GM12878 (cell line): Measurements from ENCODE around the gene HEXIM2. TPM values are rescaled to one million over a fixed set of nuclear protein-coding genes. Genes with fewer than 3 reads are reported as not detected.
A peak's percentile ranks its signal among the peaks of the same experiment; 100 is the strongest.

Experiments
- ATAC-seq: fragments of 200-7000 bp; cut with Tn5 transposase; 3 replicates; pipeline ENCODE4 v1.9.1; 2020; ENCODE audit warnings: mild to moderate bottlenecking, moderate library complexity
- BruUV-seq: library from RNA; stranded (reverse); fragments of 400-500 nt; replicated peaks from 2 replicates; lab custom pipeline; 2021; lab: Mats Ljungman, UMichigan
- CTCF ChIA-PET: fragments of 300-600 bp; sonication (Branson Sonifier 250); formaldehyde crosslinking; extraction: SDS; loops from one replicate; lab custom pipeline; 2021; ENCODE audit warnings: inconsistent platforms; lab: Yijun Ruan, JAX
- POLR2A ChIA-PET: fragments of 350-600 bp; formaldehyde crosslinking; extraction: SDS; loops from one replicate; lab custom pipeline; 2021; ENCODE audit warnings: inconsistent platforms; lab: Charles Lee
- RAD21 ChIA-PET: fragments of 300-600 bp; sonication (Branson Sonifier 250); formaldehyde crosslinking; loops from one replicate; lab custom pipeline; 2023; ENCODE audit warnings: antibody characterized with exemption; ENCODE audit not compliant: unreplicated experiment; lab: Charles Lee
- SMC1A ChIA-PET: fragments of 300-600 bp; sonication (Branson Sonifier 250); formaldehyde crosslinking; loops from one replicate; lab custom pipeline; 2023; ENCODE audit not compliant: unreplicated experiment, uncharacterized antibody; lab: Charles Lee
- DNase-seq: peaks from one replicate; pipeline ENCODE4 v3.0.0-alpha.2; 2011; ENCODE audit warnings: low read depth, low spot score
- FAIRE-seq: peaks from 3 replicates; lab custom pipeline; 2011; peaks lifted over from hg19 to GRCh38; lab: Jason Lieb, UNC
- H2AFZ ChIP-seq: 2 replicates; pipeline ENCODE4 v1.6.0; 2011; ENCODE audit warnings: low read depth, low read length, control low read depth; ENCODE audit not compliant: control insufficient read depth
- H3K27ac ChIP-seq: 2 replicates; pipeline ENCODE4 v1.5.1; 2011; ENCODE audit warnings: control low read depth; ENCODE audit not compliant: control insufficient read depth, insufficient read depth
- H3K27me3 ChIP-seq, 2 experiments: replicated peaks in 1 of 2; 2 replicates each; pipeline versions ENCODE4 v1.6.0 to v1.6.1; 2011; ENCODE audit warnings: low read length in 1 of 2; ENCODE audit not compliant: control insufficient read depth in 2 of 2, insufficient read depth in 2 of 2
- H3K36me3 ChIP-seq, 2 experiments: 2 replicates each; pipeline ENCODE4 v1.5.1; 2011; ENCODE audit warnings: low read length in 1 of 2; ENCODE audit not compliant: control insufficient read depth in 2 of 2, insufficient read depth in 2 of 2
- H3K4me1 ChIP-seq: 2 replicates; pipeline ENCODE4 v1.6.1; 2011; ENCODE audit warnings: mild to moderate bottlenecking, low read length, moderate library complexity, mixed read lengths; ENCODE audit not compliant: control insufficient read depth, insufficient read depth
- H3K4me2 ChIP-seq: 2 replicates; pipeline ENCODE4 v1.6.0; 2011; ENCODE audit warnings: control low read depth; ENCODE audit not compliant: control insufficient read depth, insufficient read depth
- H3K4me3 ChIP-seq: fragments of 200-600 bp; sonication (generic); 2 replicates; pipeline ENCODE4 v1.5.1; 2016
- H3K79me2 ChIP-seq: 2 replicates; pipeline ENCODE4 v1.6.0; 2011; ENCODE audit warnings: low read length; ENCODE audit not compliant: control insufficient read depth, insufficient read depth
- H3K9ac ChIP-seq: 2 replicates; pipeline ENCODE4 v1.8.0; 2011; ENCODE audit warnings: low read length, control low read depth, mixed read lengths; ENCODE audit not compliant: control insufficient read depth, insufficient read depth
- H3K9me3 ChIP-seq: replicated peaks from 3 replicates; pipeline ENCODE4 v1.5.1; 2011; ENCODE audit warnings: mild to moderate bottlenecking, low read length; ENCODE audit not compliant: control insufficient read depth, insufficient read depth
- H4K20me1 ChIP-seq: 2 replicates; pipeline ENCODE4 v1.6.0; 2011; ENCODE audit not compliant: control insufficient read depth, insufficient read depth
- FOXK2 ChIP-seq: fragments of 450-650 bp; IDR thresholded peaks from 2 replicates; pipeline ENCODE4 v1.6.1; 2017; ENCODE audit warnings: mild to moderate bottlenecking, moderate library complexity
- POLR2A ChIP-seq: IDR thresholded peaks from 2 replicates; pipeline ENCODE4 v1.6.1; 2011; ENCODE audit warnings: low read depth, mild to moderate bottlenecking, low read length
- SREBF1 ChIP-seq: IDR thresholded peaks from 2 replicates; pipeline ENCODE4 v1.6.1; 2012; ENCODE audit warnings: mild to moderate bottlenecking, low read length
- WGBS: methylation state at CpG from one replicate; pipeline ENCODE4 v1.1.6; 2016; ENCODE audit warnings: low lambda C conversion rate; ENCODE audit not compliant: insufficient replicate concordance, insufficient coverage; ENCODE audit errors: missing lambda C conversion rate; 5-methylcytosine and 5-hydroxymethylcytosine counted together
- in situ Hi-C: fragments of 300-500 bp; cut with MboI; formaldehyde crosslinking; loops from 9 replicates; pipeline ENCODE4 v1.14.3; 2018; ENCODE audit warnings: mixed read lengths
- intact Hi-C: fragments of 100-400 bp; cut with micrococcal nuclease; formaldehyde crosslinking; loops from one replicate; pipeline ENCODE4 v1.14.2; 2022; ENCODE audit not compliant: unreplicated experiment
- polyA plus RNA-seq, 11 experiments: library from polyadenylated mRNA; depleted of rRNA in 4 of 11; unstranded in 6 of 11; stranded (reverse) in 5 of 11; fragments of >200 nt; fragmentation: Nextera tagmentation in 4 of 11; fragmentation: Illumina TruSeq in 1 of 11; extraction: Ambion mirVana in 4 of 11; extraction: Trizol in 1 of 11; gene quantifications; 1 replicate in 1 of 11; 2 replicates in 10 of 11; pipeline versions ENCODE4 v1.2.1 to v1.2.3, GENCODE V29; 2011 to 2016; ENCODE audit warnings: inconsistent platforms in 2 of 11, missing spikeins in 2 of 11, low read depth in 1 of 11
- total RNA-seq, 4 experiments: library from RNA; depleted of rRNA in 3 of 4; stranded (reverse); fragments of >200 nt in 3 of 4; fragmentation: Illumina TruSeq in 1 of 4; extraction: Trizol in 1 of 4; gene quantifications; 2 replicates each; pipeline versions ENCODE4 v1.2.1 to v1.2.3, GENCODE V29; 2013 to 2021
- TF ChIP-seq, protein P1 (sequence below): IDR thresholded peaks from 2 replicates; pipeline ENCODE4 v1.6.1; 2011; ENCODE audit warnings: borderline replicate concordance, low read depth, mild to moderate bottlenecking, moderate library complexity, low read length; ENCODE audit not compliant: insufficient read depth, poor library complexity, severe bottlenecking

Gene HEXIM2
- total and polyA plus RNA-seq, 10 of the 15 experiments (the other 5 are each of a cell fraction or from before 2014, with no cell fraction given), result 0.10 to 10.3 (median 6.4) TPM

DNA sequence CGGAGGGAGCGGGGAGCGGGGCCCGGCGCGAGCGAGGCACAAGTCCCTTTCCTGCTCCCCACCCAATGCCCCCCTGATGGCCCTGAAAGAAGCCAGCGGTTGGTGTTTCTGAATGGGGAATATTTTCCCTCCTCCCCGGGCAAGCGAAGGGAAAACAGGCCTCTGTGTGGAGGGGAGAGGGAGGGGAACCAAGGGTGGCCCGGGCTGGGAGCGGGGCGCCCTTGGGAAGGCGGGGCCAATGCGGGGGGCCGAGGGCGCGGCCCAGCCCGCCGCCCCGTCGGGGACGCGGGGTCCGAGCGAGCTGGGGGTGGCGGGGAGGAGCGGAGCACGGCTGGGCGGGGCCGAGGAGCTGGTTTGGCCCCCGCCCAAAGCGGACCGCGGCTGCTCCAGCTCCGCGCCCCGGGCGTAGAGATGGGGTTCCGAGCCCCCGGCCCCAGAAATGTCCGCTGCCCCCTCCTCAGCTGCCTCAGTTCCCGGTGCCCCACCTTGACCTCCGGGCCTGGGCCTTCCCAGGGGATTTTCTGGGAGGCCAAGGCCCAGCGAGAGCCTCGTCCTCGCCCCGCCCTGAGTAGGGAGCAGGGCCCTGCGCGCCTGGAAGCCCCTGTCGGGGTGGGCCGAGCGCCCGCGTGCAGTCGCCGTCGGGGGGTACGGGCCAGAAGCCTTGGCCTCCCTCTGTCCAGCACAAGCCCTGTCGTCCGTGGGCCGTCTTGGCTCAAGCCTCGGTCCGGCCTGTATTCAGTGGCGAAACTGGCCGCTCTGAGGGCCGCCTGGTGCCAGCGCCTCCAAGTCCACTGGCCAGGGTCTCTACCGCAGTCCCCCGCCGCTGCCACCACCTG, 17.3 kb upstream of the HEXIM2 start:
- Histone ChIP-seq H3K9me3 (no peaks in the 10 kb centered on the region), H3K79me2 (peaks cover 20% of the 10 kb centered on the region), H3K27me3 (no peaks in the 10 kb centered on the region), H3K36me3 (no peaks in the 10 kb centered on the region), H3K4me3 (peak overlapping the region; percentile 67), H4K20me1 (no peaks in the 10 kb centered on the region), H3K4me2 (peak overlapping the region; percentile 87), H3K27ac (peak overlapping the region; percentile 34; the same call in 1 of the 2 replicates), H2AFZ (peak overlapping the region; percentile 66), H3K4me1 (peaks cover 18% of the 10 kb centered on the region), H3K9ac (peak overlapping the region; percentile 67)
- DNase-seq (no peak), FAIRE-seq (no peak), ATAC-seq (no peak)
- ChIA-PET POLR2A (interaction anchor here (0.5 to 1.6 kb wide), 6 partner anchors 8 to 88 kb away, joined by 3 to 6 read pairs (median 4); partner anchors contain the start of genes ACBD4 and HEXIM2), CTCF (interaction anchor here (0.6 to 11.0 kb wide), 4 partner anchors 10 to 82 kb away, joined by 3 to 280 read pairs (median 4); partner anchors contain the start of gene ACBD4), RAD21 (interaction anchor here (0.6 to 1.7 kb wide), 3 partner anchors 9 to 253 kb away, joined by 3 to 10 read pairs (median 3); partner anchors contain the start of gene ACBD4), SMC1A (interaction anchor here (0.7 to 1.2 kb wide), 2 partner anchors 9 to 17 kb away, joined by 3 to 10 read pairs; partner anchors contain the start of gene ACBD4)
- intact Hi-C loops (loop anchor here (5.0 kb wide), 1 partner anchor 158 kb away; no protein-coding TSS in a partner anchor), in situ Hi-C loops (no loop called here)
- TF ChIP-seq FOXK2 (no peak), POLR2A (peak; percentile 51), SREBF1 (no peak)
- TF ChIP-seq, protein P1, sequence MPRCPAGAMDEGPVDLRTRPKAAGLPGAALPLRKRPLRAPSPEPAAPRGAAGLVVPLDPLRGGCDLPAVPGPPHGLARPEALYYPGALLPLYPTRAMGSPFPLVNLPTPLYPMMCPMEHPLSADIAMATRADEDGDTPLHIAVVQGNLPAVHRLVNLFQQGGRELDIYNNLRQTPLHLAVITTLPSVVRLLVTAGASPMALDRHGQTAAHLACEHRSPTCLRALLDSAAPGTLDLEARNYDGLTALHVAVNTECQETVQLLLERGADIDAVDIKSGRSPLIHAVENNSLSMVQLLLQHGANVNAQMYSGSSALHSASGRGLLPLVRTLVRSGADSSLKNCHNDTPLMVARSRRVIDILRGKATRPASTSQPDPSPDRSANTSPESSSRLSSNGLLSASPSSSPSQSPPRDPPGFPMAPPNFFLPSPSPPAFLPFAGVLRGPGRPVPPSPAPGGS, result peak; percentile 15
- WGBS, result 31% methylated on average over 48 of the region's 71 CpGs
- no TSS peak for BruUV-seq
